Stimulated activated CD4-positive, alpha-beta T cell treated with anti-CD3 and anti-CD28 coated beads, Interleukin-4, amount 100 ng/mL, for 1 hour (primary cell): Measurements from ENCODE around the gene GRID2.

Experiments used
- DNase-seq: peaks from one replicate; pipeline ENCODE4 v3.0.0-alpha.2; 2020

GRID2 gene

GRCh38 chr4:93127489-93127888 is 823.7 kb downstream of the GRID2 start:
- no peak for DNase-seq

GRCh38 chr4:93132631-93133030 is 828.9 kb downstream of the GRID2 start:
- DNase-seq, result no peak

GRCh38 chr4:93139118-93139517 is 835.4 kb downstream of the GRID2 start:
- DNase-seq, result no peak

- DNase-seq, result no peak
Measured at GRCh38 chr4:93143902-93144301, 840.1 kb downstream of the GRID2 start.

GRCh38 chr4:93144644-93145043 is 840.9 kb downstream of the GRID2 start:
- no peak for DNase-seq

GRCh38 chr4:93147524-93148212 is 843.9 kb downstream of the GRID2 start:
- no peak for DNase-seq

GRCh38 chr4:93152491-93152890 is 848.7 kb downstream of the GRID2 start:
- DNase-seq, result no peak

- no peak for DNase-seq
Measured at GRCh38 chr4:93157986-93158385, 854.2 kb downstream of the GRID2 start.

GRCh38 chr4:93168053-93168452 is 864.3 kb downstream of the GRID2 start:
- DNase-seq, result no peak

GRCh38 chr4:93169966-93170365 is 866.2 kb downstream of the GRID2 start:
- DNase-seq, result no peak

- no peak for DNase-seq
Measured at GRCh38 chr4:93174598-93174997, 870.8 kb downstream of the GRID2 start.

- no peak for DNase-seq
Measured at GRCh38 chr4:93178279-93178678, 874.5 kb downstream of the GRID2 start.

GRCh38 chr4:93179044-93179443 is 875.3 kb downstream of the GRID2 start:
- DNase-seq, result no peak

GRCh38 chr4:93182722-93183121 is 879.0 kb downstream of the GRID2 start:
- DNase-seq, result no peak

- DNase-seq, result no peak
Measured at GRCh38 chr4:93183576-93183975, 879.8 kb downstream of the GRID2 start.

GRCh38 chr4:93184053-93184452 is 880.3 kb downstream of the GRID2 start:
- no peak for DNase-seq

- DNase-seq, result no peak
Measured at GRCh38 chr4:93186846-93187245, 883.1 kb downstream of the GRID2 start.

- no peak for DNase-seq
Measured at GRCh38 chr4:93187466-93187865, 883.7 kb downstream of the GRID2 start.

GRCh38 chr4:93187892-93188291 is 884.1 kb downstream of the GRID2 start:
- DNase-seq, result no peak

GRCh38 chr4:93199492-93199891 is 895.7 kb downstream of the GRID2 start:
- no peak for DNase-seq

GRCh38 chr4:93201471-93202096 is 897.8 kb downstream of the GRID2 start:
- DNase-seq, result no peak

- DNase-seq, result no peak
Measured at GRCh38 chr4:93203708-93204107, 899.9 kb downstream of the GRID2 start.

GRCh38 chr4:93212250-93212649 is 908.5 kb downstream of the GRID2 start:
- no peak for DNase-seq

- no peak for DNase-seq
Measured at GRCh38 chr4:93216646-93217045, 912.9 kb downstream of the GRID2 start.

- no peak for DNase-seq
Measured at GRCh38 chr4:93217431-93217830, 913.7 kb downstream of the GRID2 start.
